GM12878 (cell line): Measurements from ENCODE around the gene LIMS1. TPM values are rescaled to one million over a fixed set of nuclear protein-coding genes. Genes with fewer than 3 reads are reported as not detected.
A peak's percentile ranks its signal among the peaks of the same experiment; 100 is the strongest.
"Not testable (repeated sequence)": the region's sequence is repeated elsewhere in the genome, so short reads cannot be mapped to it uniquely, and the experiment has no call there.

Source experiments
- ATAC-seq: fragments of 200-7000 bp; cut with Tn5 transposase; 3 replicates; pipeline ENCODE4 v1.9.1; 2020; ENCODE audit warnings: mild to moderate bottlenecking, moderate library complexity
- BruUV-seq: library from RNA; stranded (reverse); fragments of 400-500 nt; replicated peaks from 2 replicates; lab custom pipeline; 2021; lab: Mats Ljungman, UMichigan
- CTCF ChIA-PET: fragments of 300-600 bp; sonication (Branson Sonifier 250); formaldehyde crosslinking; extraction: SDS; loops from one replicate; lab custom pipeline; 2021; ENCODE audit warnings: inconsistent platforms; lab: Yijun Ruan, JAX
- POLR2A ChIA-PET: fragments of 350-600 bp; formaldehyde crosslinking; extraction: SDS; loops from one replicate; lab custom pipeline; 2021; ENCODE audit warnings: inconsistent platforms; lab: Charles Lee
- RAD21 ChIA-PET: fragments of 300-600 bp; sonication (Branson Sonifier 250); formaldehyde crosslinking; loops from one replicate; lab custom pipeline; 2023; ENCODE audit warnings: antibody characterized with exemption; ENCODE audit not compliant: unreplicated experiment; lab: Charles Lee
- SMC1A ChIA-PET: fragments of 300-600 bp; sonication (Branson Sonifier 250); formaldehyde crosslinking; loops from one replicate; lab custom pipeline; 2023; ENCODE audit not compliant: unreplicated experiment, uncharacterized antibody; lab: Charles Lee
- DNase-seq: peaks from one replicate; pipeline ENCODE4 v3.0.0-alpha.2; 2011; ENCODE audit warnings: low read depth, low spot score
- FAIRE-seq: peaks from 3 replicates; lab custom pipeline; 2011; peaks lifted over from hg19 to GRCh38; lab: Jason Lieb, UNC
- H2AFZ ChIP-seq: 2 replicates; pipeline ENCODE4 v1.6.0; 2011; ENCODE audit warnings: low read depth, low read length, control low read depth; ENCODE audit not compliant: control insufficient read depth
- H3K27ac ChIP-seq: 2 replicates; pipeline ENCODE4 v1.5.1; 2011; ENCODE audit warnings: control low read depth; ENCODE audit not compliant: control insufficient read depth, insufficient read depth
- H3K27me3 ChIP-seq, 2 experiments: replicated peaks in 1 of 2; 2 replicates each; pipeline versions ENCODE4 v1.6.0 to v1.6.1; 2011; ENCODE audit warnings: low read length in 1 of 2; ENCODE audit not compliant: control insufficient read depth in 2 of 2, insufficient read depth in 2 of 2
- H3K36me3 ChIP-seq, 2 experiments: 2 replicates each; pipeline ENCODE4 v1.5.1; 2011; ENCODE audit warnings: low read length in 1 of 2; ENCODE audit not compliant: control insufficient read depth in 2 of 2, insufficient read depth in 2 of 2
- H3K4me1 ChIP-seq: 2 replicates; pipeline ENCODE4 v1.6.1; 2011; ENCODE audit warnings: mild to moderate bottlenecking, low read length, moderate library complexity, mixed read lengths; ENCODE audit not compliant: control insufficient read depth, insufficient read depth
- H3K4me2 ChIP-seq: 2 replicates; pipeline ENCODE4 v1.6.0; 2011; ENCODE audit warnings: control low read depth; ENCODE audit not compliant: control insufficient read depth, insufficient read depth
- H3K4me3 ChIP-seq: fragments of 200-600 bp; sonication (generic); 2 replicates; pipeline ENCODE4 v1.5.1; 2016
- H3K79me2 ChIP-seq: 2 replicates; pipeline ENCODE4 v1.6.0; 2011; ENCODE audit warnings: low read length; ENCODE audit not compliant: control insufficient read depth, insufficient read depth
- H3K9ac ChIP-seq: 2 replicates; pipeline ENCODE4 v1.8.0; 2011; ENCODE audit warnings: low read length, control low read depth, mixed read lengths; ENCODE audit not compliant: control insufficient read depth, insufficient read depth
- H3K9me3 ChIP-seq: replicated peaks from 3 replicates; pipeline ENCODE4 v1.5.1; 2011; ENCODE audit warnings: mild to moderate bottlenecking, low read length; ENCODE audit not compliant: control insufficient read depth, insufficient read depth
- H4K20me1 ChIP-seq: 2 replicates; pipeline ENCODE4 v1.6.0; 2011; ENCODE audit not compliant: control insufficient read depth, insufficient read depth
- WGBS: methylation state at CpG from one replicate; pipeline ENCODE4 v1.1.6; 2016; ENCODE audit warnings: low lambda C conversion rate; ENCODE audit not compliant: insufficient replicate concordance, insufficient coverage; ENCODE audit errors: missing lambda C conversion rate; 5-methylcytosine and 5-hydroxymethylcytosine counted together
- in situ Hi-C: fragments of 300-500 bp; cut with MboI; formaldehyde crosslinking; loops from 9 replicates; pipeline ENCODE4 v1.14.3; 2018; ENCODE audit warnings: mixed read lengths
- intact Hi-C: fragments of 100-400 bp; cut with micrococcal nuclease; formaldehyde crosslinking; loops from one replicate; pipeline ENCODE4 v1.14.2; 2022; ENCODE audit not compliant: unreplicated experiment
- polyA plus RNA-seq, 11 experiments: library from polyadenylated mRNA; depleted of rRNA in 4 of 11; unstranded in 6 of 11; stranded (reverse) in 5 of 11; fragments of >200 nt; fragmentation: Nextera tagmentation in 4 of 11; fragmentation: Illumina TruSeq in 1 of 11; extraction: Ambion mirVana in 4 of 11; extraction: Trizol in 1 of 11; gene quantifications; 1 replicate in 1 of 11; 2 replicates in 10 of 11; pipeline versions ENCODE4 v1.2.1 to v1.2.3, GENCODE V29; 2011 to 2016; ENCODE audit warnings: inconsistent platforms in 2 of 11, missing spikeins in 2 of 11, low read depth in 1 of 11
- total RNA-seq, 4 experiments: library from RNA; depleted of rRNA in 3 of 4; stranded (reverse); fragments of >200 nt in 3 of 4; fragmentation: Illumina TruSeq in 1 of 4; extraction: Trizol in 1 of 4; gene quantifications; 2 replicates each; pipeline versions ENCODE4 v1.2.1 to v1.2.3, GENCODE V29; 2013 to 2021

The LIMS1 gene
- total and polyA plus RNA-seq, 10 of the 15 experiments (the other 5 are each of a cell fraction or from before 2014, with no cell fraction given), result 15.7 to 98.1 (median 43.9) TPM

DNA sequence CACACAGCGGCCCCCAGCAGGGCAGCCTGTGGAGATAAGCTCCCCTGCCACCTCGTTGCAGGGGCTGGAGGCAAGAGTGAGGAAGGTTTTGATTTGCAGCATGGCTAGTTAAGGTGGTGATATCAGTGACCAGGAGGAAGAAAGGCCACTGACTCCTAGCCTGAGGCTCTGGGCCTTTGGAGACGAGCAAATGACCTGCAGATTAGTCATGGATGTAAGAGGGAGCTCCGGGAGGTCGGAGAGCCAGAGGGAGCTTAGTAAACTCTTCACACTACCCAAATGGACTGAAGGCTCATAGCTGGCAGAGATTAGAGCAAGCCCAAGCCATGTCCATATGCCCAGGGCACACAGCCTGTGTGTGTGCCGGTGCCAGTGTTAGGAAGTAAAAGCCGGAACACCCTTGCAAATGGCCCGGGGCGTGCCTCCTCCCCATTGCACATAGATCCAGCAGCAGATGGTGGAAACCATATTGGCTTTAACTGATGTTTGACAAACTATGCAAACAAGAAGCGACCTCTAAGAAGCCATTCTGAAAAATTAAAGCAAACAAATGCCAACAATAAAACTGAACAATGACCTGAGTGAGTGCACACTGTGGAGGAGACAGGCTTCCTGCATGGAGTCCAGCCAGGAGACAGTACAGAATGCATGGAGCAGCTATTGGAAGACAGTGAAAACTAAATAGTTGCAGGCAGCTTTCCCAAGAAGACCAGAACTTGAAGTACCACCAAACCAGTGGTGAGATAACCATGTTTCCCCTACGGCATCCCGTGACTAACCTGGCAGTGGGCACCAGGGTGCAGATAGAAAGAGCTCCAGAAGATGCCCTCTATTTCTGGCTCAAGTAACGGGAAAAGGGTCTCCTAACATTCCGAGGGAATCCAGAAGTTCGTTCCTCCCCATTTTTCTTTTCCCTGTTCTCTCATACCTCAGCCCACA is 154.8 kb downstream of the LIMS1 start:
- FAIRE-seq, DNase-seq, H3K4me1 ChIP-seq, SMC1A ChIA-PET, BruUV-seq, ATAC-seq, H3K9ac ChIP-seq, H3K36me3 ChIP-seq, H2AFZ ChIP-seq, H3K27me3 ChIP-seq, H3K9me3 ChIP-seq, H3K4me2 ChIP-seq, RAD21 ChIA-PET, POLR2A ChIA-PET, H4K20me1 ChIP-seq, H3K4me3 ChIP-seq, in situ Hi-C loops, H3K79me2 ChIP-seq, CTCF ChIA-PET, H3K27ac ChIP-seq, intact Hi-C loops: not testable (repeated sequence)
- WGBS, result 96% methylated on average over 5 of the region's 15 CpGs

- FAIRE-seq, H3K4me1 ChIP-seq, H3K4me3 ChIP-seq, H3K27me3 ChIP-seq, H3K4me2 ChIP-seq, RAD21 ChIA-PET, H3K79me2 ChIP-seq, intact Hi-C loops, H3K27ac ChIP-seq, DNase-seq, BruUV-seq, H3K36me3 ChIP-seq, POLR2A ChIA-PET, SMC1A ChIA-PET, H4K20me1 ChIP-seq, CTCF ChIA-PET, in situ Hi-C loops, H2AFZ ChIP-seq, H3K9me3 ChIP-seq, H3K9ac ChIP-seq: not testable (repeated sequence)
- peak; percentile 97 for ATAC-seq
- no CpG with 5 or more reads among the region's 1 CpG for WGBS
These were observed 155.7 kb downstream of the LIMS1 start for GRCh38 chr2:108690001-108690400.
